GM21619 (cell line): ENCODE results near the gene THBS4.
"Not testable (repeated sequence)": the region's sequence is repeated elsewhere in the genome, so short reads cannot be mapped to it uniquely, and the experiment has no call there.

Experiments
- ATAC-seq: cut with Tn5 transposase; IDR thresholded peaks from one replicate; pipeline ENCODE4 v1.9.1; 2021; ENCODE audit not compliant: unreplicated experiment

The THBS4 gene

GRCh38 chr5:80111376-80111990 lies 76.3 kb downstream of the THBS4 start:
- not testable (repeated sequence) for ATAC-seq

GRCh38 chr5:80114860-80115259 lies 79.7 kb downstream of the THBS4 start:
- ATAC-seq: no peak

- no peak for ATAC-seq
Measured at GRCh38 chr5:80116000-80116399, 80.9 kb downstream of the THBS4 start.

GRCh38 chr5:80116465-80116864 lies 81.3 kb downstream of the THBS4 start:
- no peak for ATAC-seq

- ATAC-seq: no peak
Measured at GRCh38 chr5:80117446-80117845, 82.3 kb downstream of the THBS4 start.

GRCh38 chr5:80119372-80119771 lies 84.2 kb downstream of the THBS4 start:
- no peak for ATAC-seq

GRCh38 chr5:80122579-80122978 lies 87.4 kb downstream of the THBS4 start:
- no peak for ATAC-seq

GRCh38 chr5:80124121-80124918 lies 89.2 kb downstream of the THBS4 start:
- no peak for ATAC-seq

GRCh38 chr5:80125022-80125961 lies 90.1 kb downstream of the THBS4 start:
- ATAC-seq: peak; percentile 76

- ATAC-seq: peak; percentile 53
Measured at GRCh38 chr5:80125962-80126480, 90.9 kb downstream of the THBS4 start.

GRCh38 chr5:80127116-80127552 lies 92.0 kb downstream of the THBS4 start:
- no peak for ATAC-seq

GRCh38 chr5:80128141-80128540 lies 93.0 kb downstream of the THBS4 start:
- ATAC-seq: no peak

GRCh38 chr5:80129146-80129545 lies 94.0 kb downstream of the THBS4 start:
- no peak for ATAC-seq
